Measurements from ENCODE around the gene ANKRD24.

The ANKRD24 gene

GRCh38 chr19:4144666-4145249 lies 37.7 kb upstream of the ANKRD24 start:
- Histone ChIP-seq H3F3A (ENCODE audit: insufficient read depth) (no peaks in the 10 kb centered on the region), H3K9me3 (ENCODE audit: insufficient read depth, low read length) (no peaks in the 10 kb centered on the region), H3K79me2 (ENCODE audit: insufficient read depth, low read length) (no peaks in the 10 kb centered on the region), H3K36me3 (ENCODE audit: low read length) (no peaks in the 10 kb centered on the region), H2AFZ (ENCODE audit: low read depth, low read length, severe bottlenecking) (no peak overlapping the region), H3K27ac (ENCODE audit: low read depth, low read length) (no peak overlapping the region), H3K9me2 (replicated peaks; ENCODE audit: insufficient read depth, low read length) (no peaks in the 10 kb centered on the region), H3K27me3 (ENCODE audit: low read length) (no peaks in the 10 kb centered on the region), H3K4me3 (ENCODE audit: insufficient read depth, low read length, poor library complexity, severe bottlenecking) (no peak overlapping the region), H4K20me1 (ENCODE audit: low read depth, low read length) (no peaks in the 10 kb centered on the region), H3K4me2 (ENCODE audit: low read depth, low read length, poor library complexity, severe bottlenecking) (no peak overlapping the region), H3K9ac (ENCODE audit: low read length) (no peak overlapping the region)
- TF ChIP-seq CTCF (IDR thresholded peaks at IDR 0.05; ENCODE audit: insufficient read depth, low read length, poor library complexity, severe bottlenecking) (no peak), EZH2phosphoT487 (conservative IDR thresholded peaks at IDR 0.05; ENCODE audit: low read length) (no peak)

GRCh38 chr19:4149518-4150288 lies 32.8 kb upstream of the ANKRD24 start:
- no peak overlapping the region for H3K9ac ChIP-seq (ENCODE audit: low read length)
- H3K27me3 ChIP-seq (ENCODE audit: low read length): no peaks in the 10 kb centered on the region
- H3K27ac ChIP-seq (ENCODE audit: low read depth, low read length): no peak overlapping the region
- TF ChIP-seq CTCF (IDR thresholded peaks at IDR 0.05; ENCODE audit: insufficient read depth, low read length, poor library complexity, severe bottlenecking) (no peak), EZH2phosphoT487 (conservative IDR thresholded peaks at IDR 0.05; ENCODE audit: low read length) (no peak)
- no peaks in the 10 kb centered on the region for H3K79me2 ChIP-seq (ENCODE audit: insufficient read depth, low read length)
- no peak overlapping the region for H3K4me3 ChIP-seq (ENCODE audit: insufficient read depth, low read length, poor library complexity, severe bottlenecking)
- no peaks in the 10 kb centered on the region for H3F3A ChIP-seq (ENCODE audit: insufficient read depth)
- no peaks in the 10 kb centered on the region for H3K9me3 ChIP-seq (ENCODE audit: insufficient read depth, low read length)
- H3K36me3 ChIP-seq (ENCODE audit: low read length): no peaks in the 10 kb centered on the region
- no peaks in the 10 kb centered on the region for H3K9me2 ChIP-seq (replicated peaks; ENCODE audit: insufficient read depth, low read length)
- H2AFZ ChIP-seq (ENCODE audit: low read depth, low read length, severe bottlenecking): no peak overlapping the region
- no peak overlapping the region for H3K4me2 ChIP-seq (ENCODE audit: low read depth, low read length, poor library complexity, severe bottlenecking)
- no peaks in the 10 kb centered on the region for H4K20me1 ChIP-seq (ENCODE audit: low read depth, low read length)

GRCh38 chr19:4151623-4152022 lies 30.9 kb upstream of the ANKRD24 start:
- H3K36me3 ChIP-seq (ENCODE audit: low read length): no peaks in the 10 kb centered on the region
- H3K4me3 ChIP-seq (ENCODE audit: insufficient read depth, low read length, poor library complexity, severe bottlenecking): no peak overlapping the region
- H2AFZ ChIP-seq (ENCODE audit: low read depth, low read length, severe bottlenecking): no peak overlapping the region
- H3K79me2 ChIP-seq (ENCODE audit: insufficient read depth, low read length): no peaks in the 10 kb centered on the region
- H3K4me2 ChIP-seq (ENCODE audit: low read depth, low read length, poor library complexity, severe bottlenecking): no peak overlapping the region
- no peaks in the 10 kb centered on the region for H3K27me3 ChIP-seq (ENCODE audit: low read length)
- TF ChIP-seq CTCF (IDR thresholded peaks at IDR 0.05; ENCODE audit: insufficient read depth, low read length, poor library complexity, severe bottlenecking) (no peak), EZH2phosphoT487 (conservative IDR thresholded peaks at IDR 0.05; ENCODE audit: low read length) (no peak)
- no peak overlapping the region for H3K9ac ChIP-seq (ENCODE audit: low read length)
- H3K9me3 ChIP-seq (ENCODE audit: insufficient read depth, low read length): no peaks in the 10 kb centered on the region
- H3K27ac ChIP-seq (ENCODE audit: low read depth, low read length): no peak overlapping the region
- no peaks in the 10 kb centered on the region for H3F3A ChIP-seq (ENCODE audit: insufficient read depth)
- no peaks in the 10 kb centered on the region for H4K20me1 ChIP-seq (ENCODE audit: low read depth, low read length)
- no peaks in the 10 kb centered on the region for H3K9me2 ChIP-seq (replicated peaks; ENCODE audit: insufficient read depth, low read length)
